Stimulated activated CD8-positive, alpha-beta memory T cell treated with anti-CD3 and anti-CD28 coated beads, Interleukin-15, amount 100 ng/mL, for 48 hours (primary cell): ENCODE data around the gene HINT1.
"Not testable (repeated sequence)": the region's sequence is repeated elsewhere in the genome, so short reads cannot be mapped to it uniquely, and the experiment has no call there.

Experiments
- DNase-seq, 2 donors: peaks; one replicate each; pipeline ENCODE4 v3.0.0-alpha.2; 2020; ENCODE audit warnings: low read depth in 2 of 2

HINT1 gene

GRCh38 chr5:131165119-131165727 lies at the start of gene HINT1:
Gene HINT1, minus strand, starts transcription at chr5:131165256. Its CDS starts 51 bp downstream, at chr5:131165205.
- peak; percentile 91 for DNase-seq

- no peak for DNase-seq
Observed at GRCh38 chr5:131214609-131215227, 49.7 kb upstream of the HINT1 start.

GRCh38 chr5:131212471-131213021 lies 47.5 kb upstream of the HINT1 start:
- no peak for DNase-seq

GRCh38 chr5:131211669-131212068 lies 46.6 kb upstream of the HINT1 start:
- no peak for DNase-seq

- no peak for DNase-seq
Observed at GRCh38 chr5:131210151-131210510, 45.1 kb upstream of the HINT1 start.

- peak in 1 of 2 donors; percentile 29 for DNase-seq
Observed at GRCh38 chr5:131209506-131210150, 44.6 kb upstream of the HINT1 start.

GRCh38 chr5:131209175-131209505 lies 44.1 kb upstream of the HINT1 start:
- DNase-seq = no peak

- no peak for DNase-seq
Observed at GRCh38 chr5:131206772-131207171, 41.7 kb upstream of the HINT1 start.

GRCh38 chr5:131206061-131206460 lies 41.0 kb upstream of the HINT1 start:
- no peak for DNase-seq

- no peak for DNase-seq
Observed at GRCh38 chr5:131204964-131205363, 39.9 kb upstream of the HINT1 start.

GRCh38 chr5:131200560-131200959 lies 35.5 kb upstream of the HINT1 start:
- no peak for DNase-seq

GRCh38 chr5:131198625-131199024 lies 33.6 kb upstream of the HINT1 start:
- no peak for DNase-seq

GRCh38 chr5:131196331-131196730 lies 31.3 kb upstream of the HINT1 start:
- DNase-seq = no peak

GRCh38 chr5:131195696-131196095 lies 30.6 kb upstream of the HINT1 start:
- DNase-seq = no peak

GRCh38 chr5:131194725-131195124 lies 29.7 kb upstream of the HINT1 start:
- no peak for DNase-seq

- DNase-seq = not testable (repeated sequence)
Observed at GRCh38 chr5:131193897-131194296, 28.8 kb upstream of the HINT1 start.

- DNase-seq = no peak
Observed at GRCh38 chr5:131193106-131193505, 28.1 kb upstream of the HINT1 start.

- DNase-seq = no peak
Observed at GRCh38 chr5:131186561-131187256, 21.7 kb upstream of the HINT1 start.

GRCh38 chr5:131185523-131186104 lies 20.6 kb upstream of the HINT1 start:
- DNase-seq = no peak

- no peak for DNase-seq
Observed at GRCh38 chr5:131182839-131183238, 17.8 kb upstream of the HINT1 start.

- no peak for DNase-seq
Observed at GRCh38 chr5:131180407-131180806, 15.4 kb upstream of the HINT1 start.

GRCh38 chr5:131171276-131171810 lies 6.3 kb upstream of the HINT1 start:
- DNase-seq = no peak
